ENCODE results near the gene ARHGEF10L.
A peak's percentile ranks its signal among the peaks of the same experiment; 100 is the strongest.

DNA sequence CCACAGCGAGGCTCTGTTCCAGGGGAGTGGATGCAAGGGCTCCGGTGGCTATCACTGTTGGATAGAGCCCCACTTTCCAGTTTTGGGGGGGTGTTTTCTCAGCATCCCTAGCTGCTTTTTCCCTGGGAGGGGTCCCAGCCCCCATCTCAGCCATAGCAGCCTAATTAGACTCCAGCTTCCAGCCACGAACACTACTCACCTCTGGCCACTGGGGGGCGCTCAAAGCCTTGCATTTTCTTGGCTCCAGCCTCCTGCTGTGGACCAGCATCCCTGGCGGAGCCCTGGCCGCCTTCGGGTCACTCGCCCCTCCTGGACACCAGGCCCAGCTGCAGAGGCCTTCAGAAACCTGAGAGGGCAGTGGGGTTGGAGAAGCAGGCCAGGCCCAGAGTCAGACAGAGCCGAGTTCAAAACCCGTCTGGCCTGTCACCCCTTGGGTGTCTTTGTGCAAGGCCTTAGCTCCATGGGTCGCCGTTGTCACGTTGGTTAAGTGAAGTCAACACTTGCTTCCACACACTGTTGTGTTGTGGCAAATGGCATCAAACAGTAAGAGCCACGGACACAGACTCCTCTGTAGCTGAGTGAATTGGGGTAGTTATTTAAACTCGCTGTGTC is 122.2 kb downstream of the ARHGEF10L start:
- TF ChIP-seq, protein P1, sequence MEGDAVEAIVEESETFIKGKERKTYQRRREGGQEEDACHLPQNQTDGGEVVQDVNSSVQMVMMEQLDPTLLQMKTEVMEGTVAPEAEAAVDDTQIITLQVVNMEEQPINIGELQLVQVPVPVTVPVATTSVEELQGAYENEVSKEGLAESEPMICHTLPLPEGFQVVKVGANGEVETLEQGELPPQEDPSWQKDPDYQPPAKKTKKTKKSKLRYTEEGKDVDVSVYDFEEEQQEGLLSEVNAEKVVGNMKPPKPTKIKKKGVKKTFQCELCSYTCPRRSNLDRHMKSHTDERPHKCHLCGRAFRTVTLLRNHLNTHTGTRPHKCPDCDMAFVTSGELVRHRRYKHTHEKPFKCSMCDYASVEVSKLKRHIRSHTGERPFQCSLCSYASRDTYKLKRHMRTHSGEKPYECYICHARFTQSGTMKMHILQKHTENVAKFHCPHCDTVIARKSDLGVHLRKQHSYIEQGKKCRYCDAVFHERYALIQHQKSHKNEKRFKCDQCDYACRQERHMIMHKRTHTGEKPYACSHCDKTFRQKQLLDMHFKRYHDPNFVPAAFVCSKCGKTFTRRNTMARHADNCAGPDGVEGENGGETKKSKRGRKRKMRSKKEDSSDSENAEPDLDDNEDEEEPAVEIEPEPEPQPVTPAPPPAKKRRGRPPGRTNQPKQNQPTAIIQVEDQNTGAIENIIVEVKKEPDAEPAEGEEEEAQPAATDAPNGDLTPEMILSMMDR (IDR thresholded peaks at IDR 0.05), result peak; percentile 49 to 74 (median 66)
- no peak for TF ChIP-seq POLR2A (IDR thresholded peaks at IDR 0.05)

All from Peyer's patch (tissue), 4 donors.